Measurements from ENCODE around the gene TIMD4.
A peak's percentile ranks its signal among the peaks of the same experiment; 100 is the strongest.

Gene TIMD4

GRCh38 chr5:156920861-156921431, 42.1 kb downstream of the TIMD4 start:
- DNase-seq: no peak

- no peak for DNase-seq
These were observed 42.8 kb downstream of the TIMD4 start for GRCh38 chr5:156920042-156920860.

- no peak for DNase-seq
These were observed 44.6 kb downstream of the TIMD4 start for GRCh38 chr5:156918311-156918845.

GRCh38 chr5:156914371-156914737, 48.7 kb downstream of the TIMD4 start:
- DNase-seq: no peak

GRCh38 chr5:156913719-156914370, 49.2 kb downstream of the TIMD4 start:
- DNase-seq: peak in 1 of 2 experiments; percentile 3

GRCh38 chr5:156913355-156913718, 49.7 kb downstream of the TIMD4 start:
- DNase-seq: no peak

- no peak for DNase-seq
These were observed 50.2 kb downstream of the TIMD4 start for GRCh38 chr5:156912869-156913268.

GRCh38 chr5:156909180-156909579, 53.8 kb downstream of the TIMD4 start:
- no peak for DNase-seq

- DNase-seq: no peak
These were observed 55.4 kb downstream of the TIMD4 start for GRCh38 chr5:156907667-156908066.

GRCh38 chr5:156906807-156907206, 56.2 kb downstream of the TIMD4 start:
- DNase-seq: no peak

- DNase-seq: no peak
These were observed 66.5 kb downstream of the TIMD4 start for GRCh38 chr5:156896546-156896945.

GRCh38 chr5:156893517-156893916, 69.5 kb downstream of the TIMD4 start:
- DNase-seq: no peak

- DNase-seq: no peak
These were observed 70.2 kb downstream of the TIMD4 start for GRCh38 chr5:156892864-156893263.

- no peak for DNase-seq
These were observed 70.8 kb downstream of the TIMD4 start for GRCh38 chr5:156892223-156892622.

GRCh38 chr5:156888520-156888919, 74.5 kb downstream of the TIMD4 start:
- DNase-seq: no peak

GRCh38 chr5:156883316-156883875, 79.6 kb downstream of the TIMD4 start:
- DNase-seq: no peak

- DNase-seq: no peak
These were observed 83.3 kb downstream of the TIMD4 start for GRCh38 chr5:156879665-156880285.

- DNase-seq: no peak
These were observed 91.8 kb downstream of the TIMD4 start for GRCh38 chr5:156871212-156871611.

GRCh38 chr5:156870498-156870839, 92.6 kb downstream of the TIMD4 start:
- DNase-seq: no peak

Measured in Kasumi-1 (cell line).